ENCODE results near the gene PAPOLG. TPM values are rescaled to one million over a fixed set of nuclear protein-coding genes. Genes with fewer than 3 reads are reported as not detected.

PAPOLG gene
- total and polyA plus RNA-seq, 9 of the 15 experiments (the other 6 are each of a cell fraction or from before 2014, with no cell fraction given) = 3.9 to 16.3 (median 10.0) TPM

DNA sequence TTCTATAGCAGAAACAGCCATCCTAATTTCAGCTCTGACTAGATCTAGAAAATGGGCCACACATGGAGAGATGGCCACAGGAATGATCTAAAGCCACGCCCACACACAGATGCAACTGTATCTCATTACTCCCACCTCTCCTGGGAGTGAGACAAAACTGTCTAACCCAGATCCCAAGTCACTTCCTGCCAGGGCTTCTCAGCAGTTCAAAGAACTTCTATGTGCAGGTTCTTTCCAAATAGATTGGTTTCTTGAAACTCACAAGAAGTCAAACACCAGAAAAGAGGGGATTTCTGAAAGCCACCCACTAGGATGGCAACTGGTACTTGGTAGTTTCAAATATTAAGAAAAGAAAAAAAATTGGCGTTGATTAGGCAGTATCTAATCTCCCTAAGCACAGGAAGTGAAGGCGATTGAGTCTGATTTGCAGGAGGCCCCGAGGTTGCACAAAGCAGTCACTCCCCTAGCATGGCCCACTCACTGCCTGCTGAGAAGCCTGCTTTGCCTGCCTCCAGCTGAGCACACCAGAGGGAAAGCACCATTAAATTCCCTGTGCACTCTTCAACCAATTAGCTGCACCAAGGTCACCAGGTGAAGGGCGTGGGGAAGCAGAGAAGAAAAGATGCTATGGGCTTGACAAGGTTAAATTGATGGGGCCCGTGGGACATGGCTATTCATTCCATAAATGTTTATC lies 51.1 kb downstream of the PAPOLG start (continued):
- TF ChIP-seq, protein P1, sequence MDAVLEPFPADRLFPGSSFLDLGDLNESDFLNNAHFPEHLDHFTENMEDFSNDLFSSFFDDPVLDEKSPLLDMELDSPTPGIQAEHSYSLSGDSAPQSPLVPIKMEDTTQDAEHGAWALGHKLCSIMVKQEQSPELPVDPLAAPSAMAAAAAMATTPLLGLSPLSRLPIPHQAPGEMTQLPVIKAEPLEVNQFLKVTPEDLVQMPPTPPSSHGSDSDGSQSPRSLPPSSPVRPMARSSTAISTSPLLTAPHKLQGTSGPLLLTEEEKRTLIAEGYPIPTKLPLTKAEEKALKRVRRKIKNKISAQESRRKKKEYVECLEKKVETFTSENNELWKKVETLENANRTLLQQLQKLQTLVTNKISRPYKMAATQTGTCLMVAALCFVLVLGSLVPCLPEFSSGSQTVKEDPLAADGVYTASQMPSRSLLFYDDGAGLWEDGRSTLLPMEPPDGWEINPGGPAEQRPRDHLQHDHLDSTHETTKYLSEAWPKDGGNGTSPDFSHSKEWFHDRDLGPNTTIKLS (IDR thresholded peaks at IDR 0.05; ENCODE audit: borderline replicate concordance, low read depth) = 0 out of 2 replicates have a peak, but pooled peaks have one; percentile 35
- TF ChIP-seq, protein P2, sequence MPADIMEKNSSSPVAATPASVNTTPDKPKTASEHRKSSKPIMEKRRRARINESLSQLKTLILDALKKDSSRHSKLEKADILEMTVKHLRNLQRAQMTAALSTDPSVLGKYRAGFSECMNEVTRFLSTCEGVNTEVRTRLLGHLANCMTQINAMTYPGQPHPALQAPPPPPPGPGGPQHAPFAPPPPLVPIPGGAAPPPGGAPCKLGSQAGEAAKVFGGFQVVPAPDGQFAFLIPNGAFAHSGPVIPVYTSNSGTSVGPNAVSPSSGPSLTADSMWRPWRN (IDR thresholded peaks at IDR 0.05; ENCODE audit: low read depth) = peak; percentile 22; the same call in 1 of the 2 replicates
- TF ChIP-seq, protein P3, sequence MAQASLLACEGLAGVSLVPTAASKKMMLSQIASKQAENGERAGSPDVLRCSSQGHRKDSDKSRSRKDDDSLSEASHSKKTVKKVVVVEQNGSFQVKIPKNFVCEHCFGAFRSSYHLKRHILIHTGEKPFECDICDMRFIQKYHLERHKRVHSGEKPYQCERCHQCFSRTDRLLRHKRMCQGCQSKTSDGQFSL (CRISPR knock-in tag; IDR thresholded peaks at IDR 0.05) = no peak
- TF ChIP-seq, protein P3 (tag; IDR thresholded peaks at IDR 0.05) = no peak
- TF ChIP-seq ZNF140 (CRISPR knock-in tag; IDR thresholded peaks at IDR 0.05) (no peak), DNMT1 (IDR thresholded peaks at IDR 0.05) (no peak), BHLHE40 (IDR thresholded peaks at IDR 0.05; ENCODE audit: low read length) (no peak), POLR2AphosphoS5 (IDR thresholded peaks at IDR 0.05; ENCODE audit: control insufficient read depth, insufficient read depth, low read depth, low read length) (peak; percentile 45), MXI1 (IDR thresholded peaks at IDR 0.05; ENCODE audit: low read depth, low read length) (no peak), HEY1 (CRISPR knock-in tag; IDR thresholded peaks at IDR 0.05; ENCODE audit: borderline replicate concordance) (no peak), STAT5A (IDR thresholded peaks at IDR 0.05; ENCODE audit: borderline replicate concordance, low read length) (0 out of 2 replicates have a peak, but pooled peaks have one; percentile 26), MYC (IDR thresholded peaks at IDR 0.05; ENCODE audit: low read depth, low read length) (peak; percentile 40; the same call in 1 of the 2 replicates), MYC (CRISPR knock-in tag; IDR thresholded peaks at IDR 0.05; ENCODE audit: borderline replicate concordance, low read depth) (no peak)
- TF ChIP-seq, protein P4, sequence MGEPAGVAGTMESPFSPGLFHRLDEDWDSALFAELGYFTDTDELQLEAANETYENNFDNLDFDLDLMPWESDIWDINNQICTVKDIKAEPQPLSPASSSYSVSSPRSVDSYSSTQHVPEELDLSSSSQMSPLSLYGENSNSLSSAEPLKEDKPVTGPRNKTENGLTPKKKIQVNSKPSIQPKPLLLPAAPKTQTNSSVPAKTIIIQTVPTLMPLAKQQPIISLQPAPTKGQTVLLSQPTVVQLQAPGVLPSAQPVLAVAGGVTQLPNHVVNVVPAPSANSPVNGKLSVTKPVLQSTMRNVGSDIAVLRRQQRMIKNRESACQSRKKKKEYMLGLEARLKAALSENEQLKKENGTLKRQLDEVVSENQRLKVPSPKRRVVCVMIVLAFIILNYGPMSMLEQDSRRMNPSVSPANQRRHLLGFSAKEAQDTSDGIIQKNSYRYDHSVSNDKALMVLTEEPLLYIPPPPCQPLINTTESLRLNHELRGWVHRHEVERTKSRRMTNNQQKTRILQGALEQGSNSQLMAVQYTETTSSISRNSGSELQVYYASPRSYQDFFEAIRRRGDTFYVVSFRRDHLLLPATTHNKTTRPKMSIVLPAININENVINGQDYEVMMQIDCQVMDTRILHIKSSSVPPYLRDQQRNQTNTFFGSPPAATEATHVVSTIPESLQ (CRISPR knock-in tag; IDR thresholded peaks at IDR 0.05) = no peak
- TF ChIP-seq, protein P5, sequence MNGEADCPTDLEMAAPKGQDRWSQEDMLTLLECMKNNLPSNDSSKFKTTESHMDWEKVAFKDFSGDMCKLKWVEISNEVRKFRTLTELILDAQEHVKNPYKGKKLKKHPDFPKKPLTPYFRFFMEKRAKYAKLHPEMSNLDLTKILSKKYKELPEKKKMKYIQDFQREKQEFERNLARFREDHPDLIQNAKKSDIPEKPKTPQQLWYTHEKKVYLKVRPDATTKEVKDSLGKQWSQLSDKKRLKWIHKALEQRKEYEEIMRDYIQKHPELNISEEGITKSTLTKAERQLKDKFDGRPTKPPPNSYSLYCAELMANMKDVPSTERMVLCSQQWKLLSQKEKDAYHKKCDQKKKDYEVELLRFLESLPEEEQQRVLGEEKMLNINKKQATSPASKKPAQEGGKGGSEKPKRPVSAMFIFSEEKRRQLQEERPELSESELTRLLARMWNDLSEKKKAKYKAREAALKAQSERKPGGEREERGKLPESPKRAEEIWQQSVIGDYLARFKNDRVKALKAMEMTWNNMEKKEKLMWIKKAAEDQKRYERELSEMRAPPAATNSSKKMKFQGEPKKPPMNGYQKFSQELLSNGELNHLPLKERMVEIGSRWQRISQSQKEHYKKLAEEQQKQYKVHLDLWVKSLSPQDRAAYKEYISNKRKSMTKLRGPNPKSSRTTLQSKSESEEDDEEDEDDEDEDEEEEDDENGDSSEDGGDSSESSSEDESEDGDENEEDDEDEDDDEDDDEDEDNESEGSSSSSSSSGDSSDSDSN (IDR thresholded peaks at IDR 0.05; ENCODE audit: borderline replicate concordance in 1 of 2, low read depth in 2 of 2, low read length in 2 of 2) = no peak
- TF ChIP-seq, protein P6, sequence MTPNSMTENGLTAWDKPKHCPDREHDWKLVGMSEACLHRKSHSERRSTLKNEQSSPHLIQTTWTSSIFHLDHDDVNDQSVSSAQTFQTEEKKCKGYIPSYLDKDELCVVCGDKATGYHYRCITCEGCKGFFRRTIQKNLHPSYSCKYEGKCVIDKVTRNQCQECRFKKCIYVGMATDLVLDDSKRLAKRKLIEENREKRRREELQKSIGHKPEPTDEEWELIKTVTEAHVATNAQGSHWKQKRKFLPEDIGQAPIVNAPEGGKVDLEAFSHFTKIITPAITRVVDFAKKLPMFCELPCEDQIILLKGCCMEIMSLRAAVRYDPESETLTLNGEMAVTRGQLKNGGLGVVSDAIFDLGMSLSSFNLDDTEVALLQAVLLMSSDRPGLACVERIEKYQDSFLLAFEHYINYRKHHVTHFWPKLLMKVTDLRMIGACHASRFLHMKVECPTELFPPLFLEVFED (CRISPR knock-in tag; conservative IDR thresholded peaks at IDR 0.05) = no peak
